T-helper 9 cell (primary cell): ENCODE results near the gene AGO3.

Experiments
- DNase-seq: peaks from one replicate; pipeline ENCODE4 v3.0.0-alpha.2; 2020

AGO3 gene

GRCh38 chr1:36083635-36084496 lies 153.0 kb downstream of the AGO3 start, which contains the start of gene TEKT2:
TSS of gene TEKT2 (plus strand) at chr1:36084094. CDS start at chr1:36084922, 828 bp downstream.
- no peak for DNase-seq

DNA sequence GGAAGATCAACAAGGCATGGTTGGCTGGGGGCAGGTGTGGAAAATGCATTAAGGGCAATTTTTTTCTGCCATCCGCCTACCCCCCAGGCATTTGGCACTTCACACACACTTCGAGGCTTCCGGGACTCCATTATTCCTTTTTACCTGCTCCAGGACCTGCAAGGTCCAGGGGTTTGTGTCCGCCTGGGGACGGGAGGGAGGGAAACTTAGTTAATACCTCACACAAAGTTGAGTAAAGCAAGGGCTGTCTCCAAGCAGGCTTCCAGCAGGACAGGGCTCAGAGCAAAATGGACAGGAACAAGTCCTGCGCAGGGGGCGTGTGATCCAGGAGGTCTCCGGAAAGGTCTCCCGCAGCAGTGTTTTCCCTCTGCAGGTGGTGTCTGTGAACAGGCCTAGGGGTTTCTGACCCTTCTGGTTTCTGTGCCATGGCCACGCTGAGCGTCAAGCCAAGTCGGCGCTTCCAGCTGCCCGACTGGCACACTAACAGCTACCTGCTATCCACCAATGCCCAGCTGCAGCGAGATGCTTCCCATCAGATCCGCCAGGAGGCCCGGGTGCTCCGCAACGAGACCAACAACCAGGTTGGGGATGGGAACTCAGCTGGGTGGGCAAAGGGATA lies 153.7 kb downstream of the AGO3 start:
- no peak for DNase-seq

DNA sequence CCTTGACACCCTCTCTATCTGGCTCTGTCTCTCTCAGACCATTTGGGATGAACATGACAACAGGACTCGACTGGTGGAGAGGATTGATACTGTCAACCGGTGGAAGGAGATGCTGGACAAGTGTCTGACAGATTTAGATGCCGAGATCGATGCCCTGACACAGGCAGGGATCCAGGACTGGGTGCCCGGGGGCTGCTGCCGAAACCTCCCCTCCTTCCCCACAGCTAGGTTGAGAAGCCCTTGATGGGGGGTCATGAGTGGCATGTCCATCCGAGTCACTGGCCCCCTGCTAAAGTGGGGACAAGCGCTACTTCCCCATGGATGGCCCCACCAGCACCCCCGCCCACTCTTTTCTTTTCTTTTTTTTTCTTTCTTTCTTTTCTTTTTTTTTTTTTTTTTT lies 154.2 kb downstream of the AGO3 start:
- DNase-seq = no peak

DNA sequence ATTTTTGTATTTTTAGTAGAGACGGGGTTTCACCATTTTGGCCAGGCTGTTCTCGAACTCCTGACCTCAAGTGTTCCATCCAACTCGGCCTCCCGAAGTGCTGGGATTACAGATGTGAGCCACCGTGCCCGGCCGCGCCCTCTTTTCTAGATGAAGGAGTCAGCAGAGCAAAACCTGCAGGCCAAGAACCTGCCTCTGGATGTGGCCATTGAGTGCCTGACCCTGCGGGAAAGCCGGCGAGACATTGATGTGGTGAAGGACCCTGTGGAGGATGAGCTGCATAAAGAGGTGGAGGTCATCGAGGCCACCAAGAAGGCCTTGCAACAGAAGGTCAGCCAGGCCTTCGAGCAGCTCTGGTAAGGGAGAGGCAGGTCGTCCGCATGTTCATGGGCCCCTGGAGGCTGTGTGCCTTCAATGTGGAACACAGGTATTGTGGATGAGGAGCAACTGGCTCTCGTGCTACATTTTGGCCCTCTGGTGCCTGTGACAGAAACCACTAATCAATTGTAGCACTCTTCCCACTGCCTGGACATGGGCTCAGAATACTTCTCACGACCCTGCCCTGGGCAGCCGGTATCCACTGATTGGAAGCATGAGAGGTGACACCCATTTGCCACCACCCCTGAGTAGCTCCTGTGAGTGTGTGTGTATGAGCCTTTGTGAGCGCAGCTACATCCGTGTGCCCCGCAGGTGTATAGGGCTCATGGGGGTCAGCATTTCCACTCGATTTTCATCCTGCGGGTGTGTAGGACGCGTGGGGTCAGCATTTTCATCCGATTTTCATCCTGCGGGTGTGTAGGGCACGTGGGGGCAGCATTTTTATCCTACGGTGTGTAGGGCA lies 155.0 kb downstream of the AGO3 start:
- DNase-seq = no peak

- no peak for DNase-seq
Observed at GRCh38 chr1:36086529-36087232, 155.8 kb downstream of the AGO3 start.

GRCh38 chr1:36087233-36088123 lies 156.6 kb downstream of the AGO3 start:
- DNase-seq = no peak

- no peak for DNase-seq
Observed at GRCh38 chr1:36088265-36088576, 157.3 kb downstream of the AGO3 start.

GRCh38 chr1:36088577-36089392 lies 157.9 kb downstream of the AGO3 start, which contains the start of gene ADPRS:
TSS of gene ADPRS (plus strand) at chr1:36088892. CDS start at chr1:36088905, 13 bp downstream.
- DNase-seq = peak; percentile 85

- no peak for DNase-seq
Observed at GRCh38 chr1:36089393-36090121, 158.7 kb downstream of the AGO3 start.

- DNase-seq = no peak
Observed at GRCh38 chr1:36091141-36091540, 160.2 kb downstream of the AGO3 start.

- no peak for DNase-seq
Observed at GRCh38 chr1:36091698-36092097, 160.8 kb downstream of the AGO3 start.

GRCh38 chr1:36092166-36092797 lies 161.4 kb downstream of the AGO3 start:
- DNase-seq = no peak

DNA sequence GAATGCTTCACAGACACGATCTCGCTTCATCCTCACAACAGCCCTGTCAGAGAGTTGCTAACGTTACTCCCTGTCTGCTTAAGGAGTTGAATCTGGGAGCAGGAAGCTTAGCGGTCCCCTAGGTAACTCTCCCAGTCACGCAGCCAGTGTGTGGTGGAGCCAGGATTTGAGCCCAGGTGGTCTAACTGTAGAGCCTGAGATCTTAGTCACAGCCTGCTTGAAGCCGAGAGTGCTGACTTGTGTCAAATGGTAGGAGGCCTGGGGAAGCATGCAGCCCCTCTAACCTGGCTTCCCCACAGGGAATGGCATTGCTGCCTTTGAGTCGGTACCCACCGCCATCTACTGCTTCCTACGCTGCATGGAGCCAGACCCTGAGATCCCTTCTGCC lies 161.9 kb downstream of the AGO3 start:
- DNase-seq = no peak

DNA sequence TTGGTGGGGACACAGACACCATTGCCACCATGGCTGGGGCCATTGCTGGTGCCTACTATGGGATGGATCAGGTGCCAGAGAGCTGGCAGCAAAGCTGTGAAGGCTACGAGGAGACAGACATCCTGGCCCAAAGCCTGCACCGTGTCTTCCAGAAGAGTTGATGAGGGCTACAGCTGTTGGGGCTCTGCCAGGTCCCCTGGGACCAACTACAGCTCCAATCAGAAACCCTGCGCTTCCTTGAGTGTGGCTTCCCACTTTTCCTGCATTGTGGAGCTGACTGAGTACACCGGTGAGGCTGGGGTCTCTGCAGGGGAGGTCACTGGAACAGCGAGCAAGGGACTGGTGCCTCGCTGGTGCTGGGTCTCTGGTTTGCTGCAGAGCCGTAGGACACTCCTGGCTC lies 162.3 kb downstream of the AGO3 start:
- no peak for DNase-seq

DNA sequence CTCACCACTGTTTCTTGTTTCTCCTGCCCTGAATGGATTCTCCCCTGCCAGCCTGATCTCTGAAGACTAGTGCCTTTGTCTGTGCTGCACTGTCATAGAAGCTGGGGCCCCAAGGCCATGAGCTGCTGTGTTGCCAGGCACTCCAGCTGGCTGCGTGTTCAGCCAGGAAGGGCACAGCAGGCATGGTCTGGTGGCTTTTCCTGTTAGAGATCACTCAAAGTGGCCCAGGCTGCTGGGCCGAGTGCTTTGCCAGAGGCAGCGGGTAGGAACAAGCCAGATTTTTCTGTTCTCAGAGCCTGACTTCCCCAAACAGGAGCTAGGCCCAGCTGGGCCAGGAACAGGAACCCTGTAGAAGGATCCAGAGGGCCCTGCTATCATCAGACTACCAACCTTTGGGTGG lies 163.0 kb downstream of the AGO3 start:
- DNase-seq = no peak

DNA sequence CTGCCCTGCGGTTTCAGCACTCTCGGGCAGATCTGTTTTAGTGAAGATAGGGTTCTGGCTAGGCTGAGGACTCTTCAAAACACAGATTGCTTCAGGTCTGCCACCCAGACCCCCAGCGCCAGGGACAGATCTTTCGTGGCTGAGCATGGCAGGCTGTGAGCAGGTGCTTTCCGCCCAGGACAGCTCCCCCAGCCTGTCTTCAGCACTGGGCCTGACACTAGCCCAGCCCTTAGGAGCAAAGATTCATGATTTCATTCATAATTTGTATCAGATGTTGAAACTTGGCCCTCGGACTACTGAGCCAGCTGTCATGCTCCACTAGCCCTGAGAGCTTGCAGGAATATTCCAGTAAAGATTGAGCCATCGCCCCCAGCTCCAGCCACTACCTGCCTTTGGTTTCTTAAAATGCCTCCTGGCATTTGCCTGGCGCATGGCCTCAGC lies 163.7 kb downstream of the AGO3 start:
- DNase-seq = no peak

- DNase-seq = no peak
Observed at GRCh38 chr1:36095760-36096405, 165.0 kb downstream of the AGO3 start.

- no peak for DNase-seq
Observed at GRCh38 chr1:36096500-36097432, 165.9 kb downstream of the AGO3 start.
